Neural cell (in vitro differentiated cells): Measurements from ENCODE around the gene PHACTR1. TPM values are rescaled to one million over a fixed set of nuclear protein-coding genes. Genes with fewer than 3 reads are reported as not detected.

Experiments used
- H2AFZ ChIP-seq: fragments of 200-600, 300-800 bp; sonication (generic), shearing (Covaris generic); 2 replicates; pipeline ENCODE4 v1.6.0; 2014; ENCODE audit warnings: low read depth, mild to moderate bottlenecking, antibody characterized with exemption, low read length, moderate library complexity
- H3F3A ChIP-seq: fragments of 200-600 bp; shearing (Covaris generic); 2 replicates; pipeline ENCODE4 v1.6.1; 2016; ENCODE audit warnings: mild to moderate bottlenecking, moderate library complexity, mixed read lengths, antibody characterized with exemption, low read length; ENCODE audit not compliant: insufficient read depth, poor library complexity, severe bottlenecking
- H3K27ac ChIP-seq: fragments of 200-600, 300-800 bp; sonication (generic), shearing (Covaris generic); 2 replicates; pipeline ENCODE4 v1.5.1; 2014; ENCODE audit warnings: mild to moderate bottlenecking, low read length, moderate library complexity
- H3K27me3 ChIP-seq: fragments of 300-800, 200-600 bp; sonication (generic), shearing (Covaris generic); 2 replicates; pipeline ENCODE4 v1.6.0; 2014; ENCODE audit warnings: mild to moderate bottlenecking, low read depth, low read length, moderate library complexity; ENCODE audit not compliant: insufficient read depth
- H3K36me3 ChIP-seq: fragments of 300-800, 200-600 bp; sonication (generic), shearing (Covaris generic); 2 replicates; pipeline ENCODE4 v1.5.1; 2014; ENCODE audit warnings: mild to moderate bottlenecking, antibody characterized with exemption, low read length, moderate library complexity; ENCODE audit not compliant: insufficient read depth
- H3K4me2 ChIP-seq: fragments of 300-800, 200-600 bp; sonication (generic), shearing (Covaris generic); 2 replicates; pipeline ENCODE4 v1.6.0; 2014; ENCODE audit warnings: mild to moderate bottlenecking, low read length
- H3K4me3 ChIP-seq: fragments of 300-800, 200-600 bp; sonication (generic), shearing (Covaris generic); 2 replicates; pipeline ENCODE4 v1.5.1; 2014; ENCODE audit warnings: mild to moderate bottlenecking, low read length, moderate library complexity
- H3K79me2 ChIP-seq: fragments of 200-600 bp; shearing (Covaris generic); replicated peaks from 2 replicates; pipeline ENCODE4 v1.6.0; 2014; ENCODE audit warnings: mild to moderate bottlenecking, low read length, moderate library complexity; ENCODE audit not compliant: insufficient read depth
- H3K9ac ChIP-seq: fragments of 300-800, 200-600 bp; sonication (generic), shearing (Covaris generic); 2 replicates; pipeline ENCODE4 v1.6.1; 2016; ENCODE audit warnings: mild to moderate bottlenecking, low read length, mixed read lengths
- H3K9me2 ChIP-seq: fragments of 200-600 bp; shearing (Covaris generic); 2 replicates; pipeline ENCODE4 v1.6.1; 2016; ENCODE audit warnings: mild to moderate bottlenecking, low read length, mixed read lengths; ENCODE audit not compliant: insufficient read depth
- H3K9me3 ChIP-seq: fragments of 200-600, 300-800 bp; sonication (generic), shearing (Covaris generic); 2 replicates; pipeline ENCODE4 v1.6.1; 2016; ENCODE audit warnings: mild to moderate bottlenecking, mixed run types, low read length, moderate library complexity, mixed read lengths
- H4K20me1 ChIP-seq: fragments of 200-600 bp; shearing (Covaris generic); 2 replicates; pipeline ENCODE4 v1.6.1; 2016; ENCODE audit warnings: mild to moderate bottlenecking, mixed run types; ENCODE audit not compliant: insufficient read depth
- EP300 ChIP-seq: fragments of 450-650 bp; conservative IDR thresholded peaks from 2 replicates; pipeline ENCODE4 v1.6.1; 2014; ENCODE audit warnings: antibody characterized with exemption, mild to moderate bottlenecking, moderate library complexity; ENCODE audit not compliant: poor library complexity, severe bottlenecking
- EZH2 ChIP-seq: fragments of 200-600, 300-800 bp; shearing (Covaris generic), sonication (generic); IDR thresholded peaks from 2 replicates; pipeline ENCODE4 v1.6.1; 2014; ENCODE audit warnings: antibody characterized with exemption, low read length, borderline replicate concordance, mild to moderate bottlenecking; ENCODE audit not compliant: insufficient read depth, poor library complexity, severe bottlenecking
- MXI1 ChIP-seq: fragments of 450-650 bp; conservative IDR thresholded peaks from 2 replicates; pipeline ENCODE4 v1.6.1; 2014; ENCODE audit warnings: antibody characterized with exemption, mild to moderate bottlenecking; ENCODE audit not compliant: poor library complexity, severe bottlenecking
- RAD21 ChIP-seq: fragments of 450-650 bp; conservative IDR thresholded peaks from 2 replicates; pipeline ENCODE4 v1.6.1; 2014; ENCODE audit warnings: antibody characterized with exemption, mild to moderate bottlenecking, moderate library complexity
- SMC3 ChIP-seq: fragments of 450-650 bp; conservative IDR thresholded peaks from 2 replicates; pipeline ENCODE4 v1.6.1; 2014; ENCODE audit warnings: antibody characterized with exemption, mild to moderate bottlenecking, moderate library complexity; ENCODE audit not compliant: poor library complexity
- polyA plus RNA-seq: library from polyadenylated mRNA; depleted of rRNA; stranded (reverse); fragments of >200 nt; gene quantifications from 2 replicates; pipeline ENCODE4 v1.2.3, GENCODE V29; 2014
- TF ChIP-seq, protein P1 (sequence below): fragments of 450-650 bp; IDR thresholded peaks from 2 replicates; pipeline ENCODE4 v1.5.1; 2014; ENCODE audit warnings: antibody characterized with exemption, mild to moderate bottlenecking, moderate library complexity; ENCODE audit not compliant: poor library complexity, severe bottlenecking
- TF ChIP-seq, protein P2 (sequence below): IDR thresholded peaks from 2 replicates; pipeline ENCODE4 v1.6.1; 2012; ENCODE audit warnings: borderline replicate concordance

PHACTR1 gene
- polyA plus RNA-seq, 1 donor from 2014 or later = 7.8 TPM

DNA sequence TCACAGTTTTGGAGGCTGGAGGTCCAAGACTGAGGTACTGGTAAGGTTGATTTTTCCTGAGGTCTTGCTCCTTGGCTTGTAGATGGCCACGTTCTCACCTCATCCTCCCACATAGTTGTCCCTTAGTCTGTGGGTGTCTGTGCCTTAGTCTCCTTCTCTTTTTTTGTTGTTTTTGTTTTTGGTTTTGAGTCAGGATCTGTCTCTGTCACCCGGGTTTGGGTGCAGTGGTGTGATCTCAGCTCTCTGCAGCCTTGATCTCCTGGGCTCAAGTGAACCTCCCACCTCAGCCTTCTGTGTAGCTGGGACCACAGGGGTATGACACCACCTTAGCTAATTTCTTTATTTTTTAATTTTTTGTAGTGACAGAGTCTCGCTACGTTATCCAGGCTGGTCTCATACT lies 245.2 kb downstream of the PHACTR1 start:
- Histone ChIP-seq H3K27ac (no peak overlapping the region), H3K9me2 (no peaks in the 10 kb centered on the region)

DNA sequence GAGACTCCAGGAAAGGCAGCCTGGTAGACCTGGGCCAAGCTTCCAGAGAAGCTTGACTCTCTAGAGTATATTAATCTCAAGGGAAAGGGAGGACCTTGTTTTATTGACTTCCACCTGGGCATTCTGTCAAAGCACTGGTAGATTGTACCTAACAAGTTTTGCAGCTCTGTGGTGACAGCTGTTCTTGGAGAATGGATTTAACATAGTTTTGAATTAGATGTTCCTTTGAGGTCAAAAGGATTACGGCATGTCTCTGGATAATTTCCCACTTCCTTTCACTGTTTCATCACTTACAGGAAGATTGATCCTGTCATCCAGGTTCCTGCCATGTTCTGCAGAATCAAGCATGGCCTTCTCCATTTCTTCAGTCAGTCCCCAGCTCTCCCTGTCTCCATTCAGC lies 246.0 kb downstream of the PHACTR1 start:
- no peak overlapping the region for H3K27ac ChIP-seq
- H3K27me3 ChIP-seq = peaks cover 23% of the 10 kb centered on the region
- no peaks in the 10 kb centered on the region for H3K36me3 ChIP-seq
- H3F3A ChIP-seq = no peaks in the 10 kb centered on the region
- H2AFZ ChIP-seq = no peak overlapping the region
- no peaks in the 10 kb centered on the region for H3K9me2 ChIP-seq
- no peaks in the 10 kb centered on the region for H4K20me1 ChIP-seq
- H3K9me3 ChIP-seq = no peaks in the 10 kb centered on the region
- TF ChIP-seq RAD21 (no peak), SMC3 (no peak), MXI1 (no peak), EZH2 (no peak)
- TF ChIP-seq, protein P1, sequence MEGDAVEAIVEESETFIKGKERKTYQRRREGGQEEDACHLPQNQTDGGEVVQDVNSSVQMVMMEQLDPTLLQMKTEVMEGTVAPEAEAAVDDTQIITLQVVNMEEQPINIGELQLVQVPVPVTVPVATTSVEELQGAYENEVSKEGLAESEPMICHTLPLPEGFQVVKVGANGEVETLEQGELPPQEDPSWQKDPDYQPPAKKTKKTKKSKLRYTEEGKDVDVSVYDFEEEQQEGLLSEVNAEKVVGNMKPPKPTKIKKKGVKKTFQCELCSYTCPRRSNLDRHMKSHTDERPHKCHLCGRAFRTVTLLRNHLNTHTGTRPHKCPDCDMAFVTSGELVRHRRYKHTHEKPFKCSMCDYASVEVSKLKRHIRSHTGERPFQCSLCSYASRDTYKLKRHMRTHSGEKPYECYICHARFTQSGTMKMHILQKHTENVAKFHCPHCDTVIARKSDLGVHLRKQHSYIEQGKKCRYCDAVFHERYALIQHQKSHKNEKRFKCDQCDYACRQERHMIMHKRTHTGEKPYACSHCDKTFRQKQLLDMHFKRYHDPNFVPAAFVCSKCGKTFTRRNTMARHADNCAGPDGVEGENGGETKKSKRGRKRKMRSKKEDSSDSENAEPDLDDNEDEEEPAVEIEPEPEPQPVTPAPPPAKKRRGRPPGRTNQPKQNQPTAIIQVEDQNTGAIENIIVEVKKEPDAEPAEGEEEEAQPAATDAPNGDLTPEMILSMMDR = no peak
- TF ChIP-seq, protein P2, sequence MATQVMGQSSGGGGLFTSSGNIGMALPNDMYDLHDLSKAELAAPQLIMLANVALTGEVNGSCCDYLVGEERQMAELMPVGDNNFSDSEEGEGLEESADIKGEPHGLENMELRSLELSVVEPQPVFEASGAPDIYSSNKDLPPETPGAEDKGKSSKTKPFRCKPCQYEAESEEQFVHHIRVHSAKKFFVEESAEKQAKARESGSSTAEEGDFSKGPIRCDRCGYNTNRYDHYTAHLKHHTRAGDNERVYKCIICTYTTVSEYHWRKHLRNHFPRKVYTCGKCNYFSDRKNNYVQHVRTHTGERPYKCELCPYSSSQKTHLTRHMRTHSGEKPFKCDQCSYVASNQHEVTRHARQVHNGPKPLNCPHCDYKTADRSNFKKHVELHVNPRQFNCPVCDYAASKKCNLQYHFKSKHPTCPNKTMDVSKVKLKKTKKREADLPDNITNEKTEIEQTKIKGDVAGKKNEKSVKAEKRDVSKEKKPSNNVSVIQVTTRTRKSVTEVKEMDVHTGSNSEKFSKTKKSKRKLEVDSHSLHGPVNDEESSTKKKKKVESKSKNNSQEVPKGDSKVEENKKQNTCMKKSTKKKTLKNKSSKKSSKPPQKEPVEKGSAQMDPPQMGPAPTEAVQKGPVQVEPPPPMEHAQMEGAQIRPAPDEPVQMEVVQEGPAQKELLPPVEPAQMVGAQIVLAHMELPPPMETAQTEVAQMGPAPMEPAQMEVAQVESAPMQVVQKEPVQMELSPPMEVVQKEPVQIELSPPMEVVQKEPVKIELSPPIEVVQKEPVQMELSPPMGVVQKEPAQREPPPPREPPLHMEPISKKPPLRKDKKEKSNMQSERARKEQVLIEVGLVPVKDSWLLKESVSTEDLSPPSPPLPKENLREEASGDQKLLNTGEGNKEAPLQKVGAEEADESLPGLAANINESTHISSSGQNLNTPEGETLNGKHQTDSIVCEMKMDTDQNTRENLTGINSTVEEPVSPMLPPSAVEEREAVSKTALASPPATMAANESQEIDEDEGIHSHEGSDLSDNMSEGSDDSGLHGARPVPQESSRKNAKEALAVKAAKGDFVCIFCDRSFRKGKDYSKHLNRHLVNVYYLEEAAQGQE = no peak
- no peak overlapping the region for H3K4me3 ChIP-seq
- H3K9ac ChIP-seq = no peak overlapping the region
- H3K4me2 ChIP-seq = no peak overlapping the region
- no peaks in the 10 kb centered on the region for H3K79me2 ChIP-seq

More for the DNA sequence above, 245.2 kb downstream of the PHACTR1 start:
- Histone ChIP-seq H3K9ac (no peak overlapping the region), H3K27me3 (peaks cover 30% of the 10 kb centered on the region), H3K36me3 (no peaks in the 10 kb centered on the region), H3K79me2 (no peaks in the 10 kb centered on the region), H4K20me1 (no peaks in the 10 kb centered on the region), H3K9me3 (no peaks in the 10 kb centered on the region), H3F3A (no peaks in the 10 kb centered on the region), H2AFZ (no peak overlapping the region), H3K4me3 (no peak overlapping the region), H3K4me2 (no peak overlapping the region)
- TF ChIP-seq RAD21 = no peak
- TF ChIP-seq, protein P1 = no peak
- no peak for TF ChIP-seq EP300
- no peak for TF ChIP-seq EZH2
- no peak for TF ChIP-seq SMC3
